DND-41 (cell line): ENCODE measurements around the gene MGAT5.

Experiments used
- ATAC-seq: fragments of 200-7000 bp; cut with Tn5 transposase; 3 replicates; pipeline ENCODE4 v1.9.1; 2021; ENCODE audit warnings: low read depth; ENCODE audit not compliant: insufficient read depth
- DNase-seq: peaks from one replicate; pipeline ENCODE4 v3.0.0-alpha.2; 2020
- H2AFZ ChIP-seq: 2 replicates; pipeline ENCODE4 v1.6.0; 2012; ENCODE audit warnings: low read depth, low read length
- H3K27ac ChIP-seq: 2 replicates; pipeline ENCODE4 v1.5.1; 2012; ENCODE audit warnings: low read length, inconsistent platforms
- H3K27me3 ChIP-seq: fragments of 200-600 bp; sonication (generic); 2 replicates; pipeline ENCODE4 v1.6.0; 2012; ENCODE audit warnings: low read length, mild to moderate bottlenecking, inconsistent platforms; ENCODE audit not compliant: insufficient read depth, poor library complexity
- H3K36me3 ChIP-seq: 2 replicates; pipeline ENCODE4 v1.5.1; 2012; ENCODE audit warnings: low read length, inconsistent platforms; ENCODE audit not compliant: insufficient read depth
- H3K4me1 ChIP-seq: 2 replicates; pipeline ENCODE4 v1.5.1; 2012; ENCODE audit warnings: mild to moderate bottlenecking, low read length; ENCODE audit not compliant: insufficient read depth
- H3K4me2 ChIP-seq: 2 replicates; pipeline ENCODE4 v1.6.0; 2012; ENCODE audit warnings: mild to moderate bottlenecking, moderate library complexity, low read length, inconsistent platforms; ENCODE audit not compliant: insufficient read depth
- H3K4me3 ChIP-seq, 2 experiments: fragments of 200-600 bp in 1 of 2; shearing (Covaris generic) in 1 of 2; 2 replicates each; pipeline ENCODE4 v1.5.1; 2012 to 2016; ENCODE audit warnings: inconsistent platforms in 2 of 2, low read length in 2 of 2, mild to moderate bottlenecking in 2 of 2, low read depth in 1 of 2, moderate library complexity in 1 of 2
- H3K79me2 ChIP-seq: 2 replicates; pipeline ENCODE4 v1.6.0; 2012; ENCODE audit warnings: low read length, inconsistent platforms; ENCODE audit not compliant: insufficient read depth
- H3K9ac ChIP-seq: 2 replicates; pipeline ENCODE4 v1.6.0; 2012; ENCODE audit warnings: low read depth, mild to moderate bottlenecking, inconsistent platforms, low read length, moderate library complexity
- H3K9me3 ChIP-seq: 2 replicates; pipeline ENCODE4 v1.5.1; 2012; ENCODE audit warnings: low read length, moderate library complexity, mild to moderate bottlenecking, inconsistent platforms; ENCODE audit not compliant: insufficient read depth, severe bottlenecking
- H4K20me1 ChIP-seq: 2 replicates; pipeline ENCODE4 v1.6.0; 2012; ENCODE audit warnings: low read length; ENCODE audit not compliant: insufficient read depth
- EZH2 ChIP-seq: IDR thresholded peaks from 3 replicates; pipeline ENCODE4 v1.6.1; 2012; ENCODE audit warnings: borderline replicate concordance, low read depth, mild to moderate bottlenecking, moderate library complexity, low read length, inconsistent platforms; ENCODE audit not compliant: severe bottlenecking
- TF ChIP-seq, protein P1 (sequence below): IDR thresholded peaks from 2 replicates; pipeline ENCODE4 v1.5.1; 2012; ENCODE audit warnings: borderline replicate concordance, low read length, moderate library complexity, mild to moderate bottlenecking; ENCODE audit not compliant: poor library complexity, severe bottlenecking; ENCODE audit errors: extremely low read depth

MGAT5 gene

DNA sequence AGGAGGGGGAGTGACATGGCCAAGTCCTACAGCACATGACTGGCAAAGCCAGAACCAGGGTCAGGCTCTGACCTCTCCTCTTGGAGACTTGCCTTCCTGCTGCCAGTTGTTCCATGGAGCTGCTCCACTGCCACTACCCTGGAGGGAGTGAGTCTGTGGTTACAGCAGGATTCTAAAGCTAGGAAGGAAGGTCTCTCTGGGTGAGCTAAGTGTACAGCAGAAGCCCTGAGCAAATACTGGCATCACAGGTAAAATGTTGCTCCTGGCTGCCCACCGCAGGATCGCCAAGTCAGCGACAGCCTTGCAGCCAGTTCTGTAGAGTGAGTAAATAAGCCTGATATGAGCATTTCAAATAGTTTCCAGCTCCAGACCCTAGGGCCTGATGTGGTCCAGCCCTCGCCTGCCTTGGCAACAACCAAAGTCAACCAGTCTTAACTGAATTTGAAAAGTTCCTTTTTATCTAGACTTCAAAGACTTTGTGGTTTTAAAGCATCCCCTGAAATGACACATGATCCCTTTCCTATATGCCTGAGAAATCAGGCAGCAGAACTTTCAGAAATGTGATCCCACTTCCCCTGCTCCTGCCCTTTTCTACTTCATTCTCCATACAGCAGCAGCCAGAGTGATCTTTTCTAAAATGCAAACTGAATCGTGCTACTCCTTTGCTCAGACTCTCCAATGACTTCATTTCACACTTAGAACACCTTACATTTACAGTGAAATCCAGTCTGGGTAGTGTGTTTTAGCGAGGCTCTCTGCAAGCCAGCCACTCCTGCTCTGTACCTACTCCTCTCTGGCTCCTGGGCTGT, 114.3 kb downstream of the MGAT5 start:
- Histone ChIP-seq H3K4me1 (peaks cover 26% of the 10 kb centered on the region), H4K20me1 (peaks cover 8% of the 10 kb centered on the region), H3K4me3 (no peak overlapping the region), H3K27ac (peak overlapping the region; percentile 54), H3K79me2 (no peaks in the 10 kb centered on the region), H3K36me3 (peaks cover 36% of the 10 kb centered on the region), H3K4me2 (no peak overlapping the region), H3K9ac (no peak overlapping the region), H3K9me3 (no peaks in the 10 kb centered on the region), H2AFZ (no peak overlapping the region), H3K27me3 (no peaks in the 10 kb centered on the region)
- TF ChIP-seq, protein P1, sequence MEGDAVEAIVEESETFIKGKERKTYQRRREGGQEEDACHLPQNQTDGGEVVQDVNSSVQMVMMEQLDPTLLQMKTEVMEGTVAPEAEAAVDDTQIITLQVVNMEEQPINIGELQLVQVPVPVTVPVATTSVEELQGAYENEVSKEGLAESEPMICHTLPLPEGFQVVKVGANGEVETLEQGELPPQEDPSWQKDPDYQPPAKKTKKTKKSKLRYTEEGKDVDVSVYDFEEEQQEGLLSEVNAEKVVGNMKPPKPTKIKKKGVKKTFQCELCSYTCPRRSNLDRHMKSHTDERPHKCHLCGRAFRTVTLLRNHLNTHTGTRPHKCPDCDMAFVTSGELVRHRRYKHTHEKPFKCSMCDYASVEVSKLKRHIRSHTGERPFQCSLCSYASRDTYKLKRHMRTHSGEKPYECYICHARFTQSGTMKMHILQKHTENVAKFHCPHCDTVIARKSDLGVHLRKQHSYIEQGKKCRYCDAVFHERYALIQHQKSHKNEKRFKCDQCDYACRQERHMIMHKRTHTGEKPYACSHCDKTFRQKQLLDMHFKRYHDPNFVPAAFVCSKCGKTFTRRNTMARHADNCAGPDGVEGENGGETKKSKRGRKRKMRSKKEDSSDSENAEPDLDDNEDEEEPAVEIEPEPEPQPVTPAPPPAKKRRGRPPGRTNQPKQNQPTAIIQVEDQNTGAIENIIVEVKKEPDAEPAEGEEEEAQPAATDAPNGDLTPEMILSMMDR = peak; percentile 23
- no peak for TF ChIP-seq EZH2
- peak; percentile 90 for ATAC-seq
- DNase-seq = peak; percentile 60

- Histone ChIP-seq H3K4me2 (no peak overlapping the region), H4K20me1 (peaks cover 8% of the 10 kb centered on the region), H3K4me1 (peaks cover 26% of the 10 kb centered on the region), H3K36me3 (peaks cover 35% of the 10 kb centered on the region), H3K9ac (no peak overlapping the region), H2AFZ (no peak overlapping the region), H3K27ac (no peak overlapping the region), H3K79me2 (no peaks in the 10 kb centered on the region), H3K9me3 (no peaks in the 10 kb centered on the region), H3K4me3 (no peak overlapping the region), H3K27me3 (no peaks in the 10 kb centered on the region)
- TF ChIP-seq, protein P1 = no peak
- TF ChIP-seq EZH2 = no peak
- no peak for DNase-seq
- no peak for ATAC-seq
Observed at GRCh38 chr2:134369220-134369902, 115.5 kb downstream of the MGAT5 start.

DNA sequence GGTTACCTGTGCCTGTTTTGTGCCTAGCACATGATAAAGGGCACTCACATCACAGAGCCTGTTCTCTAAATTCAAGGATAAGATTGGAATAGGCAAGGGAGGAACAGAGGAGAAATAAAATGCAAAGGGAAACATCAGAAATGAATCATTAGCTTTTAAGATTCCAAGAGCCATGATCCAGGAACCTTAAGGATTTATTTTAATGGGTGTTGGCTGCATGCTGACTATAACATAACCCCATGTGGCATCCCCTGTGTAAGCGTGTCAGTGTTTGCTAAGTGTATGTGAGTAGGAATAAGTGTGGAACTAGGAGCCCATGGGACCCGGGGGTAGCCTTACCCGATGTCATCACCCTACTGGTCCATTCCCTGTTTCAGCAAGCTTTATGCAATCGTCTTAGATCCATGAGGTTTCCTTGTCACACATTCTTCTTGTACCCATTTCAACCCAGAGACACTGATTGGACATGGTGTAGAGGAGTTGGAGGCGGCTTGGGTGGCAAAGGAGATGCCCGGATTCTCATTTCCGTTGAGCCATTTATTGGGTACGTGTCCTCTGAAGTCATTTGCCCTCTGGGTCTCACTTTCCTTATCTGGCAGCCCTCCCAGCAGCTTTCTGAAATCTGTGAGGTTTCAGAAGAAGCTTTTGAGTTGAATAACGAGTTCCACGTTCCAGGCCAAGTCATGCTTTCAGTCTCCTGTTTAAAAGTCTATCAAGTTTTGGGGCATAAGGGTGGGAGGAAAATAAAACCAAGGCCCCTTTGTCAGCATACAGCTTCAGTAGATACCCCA, 117.0 kb downstream of the MGAT5 start:
- H3K4me1 ChIP-seq = peaks cover 26% of the 10 kb centered on the region
- no peaks in the 10 kb centered on the region for H3K27me3 ChIP-seq
- no peak overlapping the region for H3K27ac ChIP-seq
- no peaks in the 10 kb centered on the region for H3K79me2 ChIP-seq
- no peak for TF ChIP-seq EZH2
- TF ChIP-seq, protein P1 = no peak
- no peaks in the 10 kb centered on the region for H3K9me3 ChIP-seq
- DNase-seq (no peak), ATAC-seq (no peak)
- H3K36me3 ChIP-seq = peaks cover 39% of the 10 kb centered on the region
- H4K20me1 ChIP-seq = peaks cover 8% of the 10 kb centered on the region
- H3K9ac ChIP-seq = no peak overlapping the region
- no peak overlapping the region for H3K4me3 ChIP-seq
- no peak overlapping the region for H2AFZ ChIP-seq
- no peak overlapping the region for H3K4me2 ChIP-seq
